OCI-LY7 (cell line): Measurements from ENCODE around the gene BCL11A.

Source experiments
- EZH2phosphoT487 ChIP-seq: fragments of 200-600 bp; sonication (generic); IDR thresholded peaks from 2 replicates; pipeline ENCODE4 v1.6.1; 2018; ENCODE audit warnings: low read depth, borderline replicate concordance, mild to moderate bottlenecking, mixed run types, antibody characterized with exemption, low read length, moderate library complexity, mixed read lengths
- TF ChIP-seq, protein P1 (sequence below): fragments of 200-600 bp; sonication (generic); conservative IDR thresholded peaks from 2 replicates; pipeline ENCODE4 v1.5.1; 2014; ENCODE audit warnings: mild to moderate bottlenecking, antibody characterized with exemption, low read length, moderate library complexity, mixed read lengths

DNA sequence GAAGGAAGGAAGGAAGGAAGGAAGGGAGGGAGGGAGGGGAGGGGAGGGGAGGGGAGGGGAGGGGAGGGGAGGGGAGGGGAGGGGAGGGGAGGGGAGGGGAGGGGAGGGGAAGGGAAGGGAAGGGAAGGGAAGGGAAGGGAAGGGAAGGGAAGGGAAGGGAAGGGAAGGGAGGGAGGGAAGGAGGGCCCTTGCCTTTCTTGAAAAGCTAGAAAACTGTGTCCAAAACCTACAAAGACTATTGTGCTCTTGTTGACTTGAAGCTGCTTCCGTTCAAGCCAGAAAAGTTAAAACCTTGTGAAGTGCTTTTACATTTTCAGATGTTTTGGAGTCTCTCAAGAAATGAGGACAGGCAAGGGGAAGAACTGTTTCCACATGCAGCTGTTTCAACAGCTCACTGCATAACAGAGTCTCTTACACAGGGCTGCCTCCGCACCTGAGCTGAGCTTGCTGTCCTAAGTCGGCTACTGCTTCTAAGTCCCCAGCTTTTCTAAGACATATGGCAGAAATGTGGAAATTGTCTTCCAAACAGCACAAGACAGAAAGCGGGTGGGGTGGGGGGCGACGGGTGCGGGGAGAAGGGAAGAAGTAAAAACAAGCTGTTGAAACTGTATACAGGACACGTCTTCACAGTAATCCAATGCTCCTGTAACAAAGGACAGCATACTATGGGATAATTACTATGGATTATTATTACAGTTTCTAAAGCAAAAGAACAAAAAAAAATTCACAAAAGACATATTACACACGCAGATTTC lies 46.1 kb downstream of the BCL11A start:
- TF ChIP-seq, protein P1, sequence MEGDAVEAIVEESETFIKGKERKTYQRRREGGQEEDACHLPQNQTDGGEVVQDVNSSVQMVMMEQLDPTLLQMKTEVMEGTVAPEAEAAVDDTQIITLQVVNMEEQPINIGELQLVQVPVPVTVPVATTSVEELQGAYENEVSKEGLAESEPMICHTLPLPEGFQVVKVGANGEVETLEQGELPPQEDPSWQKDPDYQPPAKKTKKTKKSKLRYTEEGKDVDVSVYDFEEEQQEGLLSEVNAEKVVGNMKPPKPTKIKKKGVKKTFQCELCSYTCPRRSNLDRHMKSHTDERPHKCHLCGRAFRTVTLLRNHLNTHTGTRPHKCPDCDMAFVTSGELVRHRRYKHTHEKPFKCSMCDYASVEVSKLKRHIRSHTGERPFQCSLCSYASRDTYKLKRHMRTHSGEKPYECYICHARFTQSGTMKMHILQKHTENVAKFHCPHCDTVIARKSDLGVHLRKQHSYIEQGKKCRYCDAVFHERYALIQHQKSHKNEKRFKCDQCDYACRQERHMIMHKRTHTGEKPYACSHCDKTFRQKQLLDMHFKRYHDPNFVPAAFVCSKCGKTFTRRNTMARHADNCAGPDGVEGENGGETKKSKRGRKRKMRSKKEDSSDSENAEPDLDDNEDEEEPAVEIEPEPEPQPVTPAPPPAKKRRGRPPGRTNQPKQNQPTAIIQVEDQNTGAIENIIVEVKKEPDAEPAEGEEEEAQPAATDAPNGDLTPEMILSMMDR, result no peak
- TF ChIP-seq EZH2phosphoT487, result no peak
